ENCODE results near the gene MRPL16. TPM values are rescaled to one million over a fixed set of nuclear protein-coding genes. Genes with fewer than 3 reads are reported as not detected.
"Not testable (repeated sequence)": the region's sequence is repeated elsewhere in the genome, so short reads cannot be mapped to it uniquely, and the experiment has no call there.

The MRPL16 gene
- 70.1 and 81.6 TPM in 2 replicates for total RNA-seq (2014; rRNA removed; shearing (Covaris generic); ENCODE audit: low replicate concordance)

DNA sequence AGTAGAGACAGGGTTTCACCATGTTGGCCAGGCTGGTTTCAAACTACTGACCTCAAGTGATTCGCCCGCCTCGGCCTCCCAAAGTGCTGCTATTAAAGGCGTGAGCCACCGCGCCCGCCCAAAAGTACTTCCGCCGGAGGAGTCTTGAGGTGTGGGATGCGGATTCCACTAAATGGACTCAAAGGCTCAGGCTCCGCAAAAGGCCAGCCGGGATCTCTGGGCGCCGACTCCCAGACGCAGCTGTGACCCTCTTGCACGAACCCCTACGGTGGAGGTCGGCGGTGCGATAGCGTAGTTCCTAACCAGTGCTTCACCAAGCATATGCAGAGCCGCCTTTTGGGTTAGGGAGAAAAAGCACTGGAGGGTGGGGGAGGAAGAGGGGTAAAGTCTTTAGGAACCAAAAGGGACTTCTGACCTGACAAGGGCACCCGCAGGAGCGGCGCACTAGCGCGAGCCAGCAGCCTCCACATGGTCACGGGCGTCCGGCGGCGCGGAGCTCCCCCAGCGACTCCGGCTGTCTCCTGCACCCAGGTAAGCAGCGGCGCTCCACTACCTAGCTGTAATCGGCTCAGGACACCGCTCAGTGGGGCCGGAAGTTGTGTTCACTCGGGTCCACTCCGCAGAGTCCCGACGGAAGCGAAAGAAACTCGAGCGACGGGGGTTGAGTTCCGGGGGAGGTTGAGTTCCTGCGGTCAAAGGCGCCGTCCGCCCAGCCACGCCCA is at the start of gene MRPL16:
TSS of gene MRPL16 (minus strand) at position 590 of the 722 bp plus-strand sequence. CDS start at position 470, 120 bp downstream.
- Histone ChIP-seq H3K9ac (ENCODE audit: low read length) (peak within 1 kb of the TSS; percentile 94), H3K4me3 (ENCODE audit: low read length) (peak within 1 kb of the TSS; percentile 98), H3K4me2 (ENCODE audit: low read depth, low read length, poor library complexity, severe bottlenecking) (peak within 1 kb of the TSS; percentile 87), H3K4me1 (ENCODE audit: low read length) (peaks cover 18% of the 10 kb centered on the region), H2AFZ (ENCODE audit: low read length) (peak within 1 kb of the TSS; percentile 99), H3K9me2 (replicated peaks; ENCODE audit: insufficient read depth, low read length) (no peaks in the 10 kb centered on the region), H4K20me1 (ENCODE audit: insufficient read depth, low read depth, low read length) (no peaks in the 10 kb centered on the region), H3K36me3 (ENCODE audit: insufficient read depth, low read length) (peaks cover 34% of the 10 kb centered on the region), H3K27me3 (ENCODE audit: low read length) (no peaks in the 10 kb centered on the region), H3K79me2 (ENCODE audit: low read length) (peaks cover 16% of the 10 kb centered on the region), H3K9me3 (ENCODE audit: low read length) (no peaks in the 10 kb centered on the region), H3K27ac (ENCODE audit: low read length) (peak within 1 kb of the TSS; percentile 44; the same call in 1 of the 2 replicates)
- peak; percentile 97 for DNase-seq

DNA sequence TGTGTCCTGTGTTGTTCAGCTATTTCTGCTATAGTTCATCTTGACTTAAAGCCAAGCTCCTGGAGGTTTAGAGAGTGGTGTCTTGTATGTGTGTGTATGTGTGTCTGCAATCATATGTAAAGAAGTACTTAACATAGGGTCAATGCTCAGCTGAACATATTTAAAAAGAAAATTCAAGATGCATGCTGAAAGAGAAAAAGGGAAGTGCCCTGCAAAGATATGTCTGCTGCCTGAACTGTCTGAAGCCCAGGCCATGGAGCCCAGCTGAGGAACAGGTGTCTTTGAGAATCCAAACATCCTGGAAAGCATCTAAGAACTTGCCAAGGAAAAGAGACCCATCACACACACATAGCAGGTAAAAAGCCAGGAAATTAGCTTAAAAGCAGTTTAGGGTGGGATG is 49.1 kb upstream of the MRPL16 start:
- Histone ChIP-seq H3K27me3 (ENCODE audit: low read length) (no peaks in the 10 kb centered on the region), H3K36me3 (ENCODE audit: insufficient read depth, low read length) (no peaks in the 10 kb centered on the region), H3K79me2 (ENCODE audit: low read length) (no peaks in the 10 kb centered on the region), H3K9me3 (ENCODE audit: low read length) (no peaks in the 10 kb centered on the region), H3K4me1 (ENCODE audit: low read length) (no peaks in the 10 kb centered on the region), H3K9me2 (replicated peaks; ENCODE audit: insufficient read depth, low read length) (no peaks in the 10 kb centered on the region), H3K4me3 (ENCODE audit: low read length) (no peak overlapping the region), H3K4me2 (ENCODE audit: low read depth, low read length, poor library complexity, severe bottlenecking) (no peak overlapping the region), H3K9ac (ENCODE audit: low read length) (no peak overlapping the region), H3K27ac (ENCODE audit: low read length) (no peak overlapping the region), H4K20me1 (ENCODE audit: insufficient read depth, low read depth, low read length) (no peaks in the 10 kb centered on the region), H2AFZ (ENCODE audit: low read length) (no peak overlapping the region)
- DNase-seq: no peak

DNA sequence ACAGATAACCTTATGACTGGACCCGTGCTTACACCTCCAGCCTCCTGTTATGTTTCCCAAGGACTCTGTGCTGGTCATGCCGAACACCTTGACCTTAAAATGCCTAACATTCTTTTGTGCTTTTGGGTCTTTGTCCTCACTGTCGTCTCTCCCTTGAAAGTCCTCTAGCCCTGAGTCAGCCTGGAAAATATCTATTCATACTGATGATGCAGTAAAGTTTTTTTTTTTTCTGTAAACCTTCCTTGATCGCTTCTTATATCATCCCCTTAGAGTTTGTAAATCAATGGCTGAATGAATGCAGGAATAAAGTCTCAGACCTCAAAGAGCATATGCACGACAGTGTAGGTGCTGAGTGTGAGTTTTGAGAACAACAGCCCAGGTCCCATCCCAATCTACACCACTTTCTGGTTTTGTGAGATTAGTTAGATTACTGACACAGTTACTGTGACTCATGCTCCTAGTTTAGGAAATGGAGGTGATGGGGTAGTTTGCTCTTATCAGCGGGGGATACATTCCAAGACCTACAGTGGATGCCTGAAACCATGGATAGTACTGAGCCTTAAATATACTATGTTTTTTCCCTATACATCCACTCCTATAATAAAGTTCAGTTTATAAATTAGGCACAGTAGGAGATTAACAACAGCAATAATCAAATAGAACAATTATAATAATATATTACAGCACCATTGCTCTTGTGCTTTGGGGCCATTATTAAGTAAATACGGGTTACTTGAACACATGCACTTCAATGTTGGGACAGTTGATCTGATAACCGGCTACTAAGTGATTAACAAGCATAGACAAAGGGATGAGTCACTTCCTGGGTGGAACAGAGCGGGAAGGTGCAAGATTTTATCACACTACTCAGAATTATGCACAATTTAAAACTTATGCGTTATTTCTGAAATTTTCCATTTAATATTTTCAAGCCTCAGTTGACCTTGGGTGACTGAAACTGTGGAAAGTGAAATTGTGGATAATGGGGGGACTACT is 47.2 kb upstream of the MRPL16 start:
- no peaks in the 10 kb centered on the region for H3K9me3 ChIP-seq (ENCODE audit: low read length)
- H3K9me2 ChIP-seq (replicated peaks; ENCODE audit: insufficient read depth, low read length): no peaks in the 10 kb centered on the region
- H3K79me2 ChIP-seq (ENCODE audit: low read length): no peaks in the 10 kb centered on the region
- H3K36me3 ChIP-seq (ENCODE audit: insufficient read depth, low read length): no peaks in the 10 kb centered on the region
- no peak overlapping the region for H3K9ac ChIP-seq (ENCODE audit: low read length)
- H3K27ac ChIP-seq (ENCODE audit: low read length): no peak overlapping the region
- no peak overlapping the region for H3K4me3 ChIP-seq (ENCODE audit: low read length)
- DNase-seq: no peak
- H3K4me2 ChIP-seq (ENCODE audit: low read depth, low read length, poor library complexity, severe bottlenecking): no peak overlapping the region
- no peaks in the 10 kb centered on the region for H4K20me1 ChIP-seq (ENCODE audit: insufficient read depth, low read depth, low read length)
- no peaks in the 10 kb centered on the region for H3K27me3 ChIP-seq (ENCODE audit: low read length)
- no peaks in the 10 kb centered on the region for H3K4me1 ChIP-seq (ENCODE audit: low read length)
- H2AFZ ChIP-seq (ENCODE audit: low read length): no peak overlapping the region

DNA sequence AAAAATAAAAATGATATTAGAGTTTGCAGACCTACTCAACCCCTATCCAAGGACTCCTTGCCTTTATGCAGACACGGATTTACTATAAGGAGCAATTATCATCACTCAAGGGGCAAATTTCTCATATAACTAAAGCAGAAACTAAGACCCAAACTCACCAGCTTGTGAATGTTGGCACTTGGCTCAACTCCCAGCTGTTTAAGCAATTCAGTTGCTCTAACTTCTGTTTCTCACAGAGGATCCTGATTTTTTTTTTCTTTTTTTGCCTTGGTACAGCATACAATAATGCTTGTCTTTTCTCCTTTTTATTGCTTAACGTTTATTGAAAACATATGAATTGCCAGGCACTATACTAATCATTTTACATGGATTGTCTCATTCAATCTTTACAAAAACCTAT is 44.3 kb upstream of the MRPL16 start:
- Histone ChIP-seq H3K4me1 (ENCODE audit: low read length) (no peaks in the 10 kb centered on the region), H3K4me2 (ENCODE audit: low read depth, low read length, poor library complexity, severe bottlenecking) (no peak overlapping the region), H3K9me3 (ENCODE audit: low read length) (no peaks in the 10 kb centered on the region), H3K9ac (ENCODE audit: low read length) (no peak overlapping the region), H3K27ac (ENCODE audit: low read length) (no peak overlapping the region), H3K4me3 (ENCODE audit: low read length) (no peak overlapping the region), H3K36me3 (ENCODE audit: insufficient read depth, low read length) (no peaks in the 10 kb centered on the region), H3K79me2 (ENCODE audit: low read length) (no peaks in the 10 kb centered on the region), H4K20me1 (ENCODE audit: insufficient read depth, low read depth, low read length) (no peaks in the 10 kb centered on the region), H2AFZ (ENCODE audit: low read length) (no peak overlapping the region), H3K9me2 (replicated peaks; ENCODE audit: insufficient read depth, low read length) (no peaks in the 10 kb centered on the region), H3K27me3 (ENCODE audit: low read length) (no peaks in the 10 kb centered on the region)
- DNase-seq: no peak

DNA sequence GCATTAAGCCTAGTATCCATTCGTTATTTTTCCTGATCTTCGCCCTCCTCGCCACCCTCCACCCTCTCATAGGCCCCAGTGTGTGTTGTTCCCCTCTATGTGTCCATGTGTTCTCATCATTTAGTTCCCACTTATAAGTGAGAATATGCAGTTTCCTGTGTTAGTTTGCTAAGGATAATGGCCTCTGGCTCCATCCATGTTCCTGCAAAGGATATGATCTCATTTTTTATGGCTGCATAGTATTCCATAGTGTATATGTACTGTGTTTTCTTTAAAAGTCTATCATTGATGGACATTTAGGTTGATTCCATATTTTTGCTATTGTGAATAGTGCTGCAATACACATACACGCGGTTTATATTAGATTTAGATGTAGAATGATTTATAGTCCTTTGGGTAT is 40.8 kb upstream of the MRPL16 start:
- not testable (repeated sequence) for H3K4me3 ChIP-seq (ENCODE audit: low read length); H3K27ac ChIP-seq (ENCODE audit: low read length); H3K9me3 ChIP-seq (ENCODE audit: low read length); H3K9me2 ChIP-seq (replicated peaks; ENCODE audit: insufficient read depth, low read length); H3K4me2 ChIP-seq (ENCODE audit: low read depth, low read length, poor library complexity, severe bottlenecking); H2AFZ ChIP-seq (ENCODE audit: low read length); H3K9ac ChIP-seq (ENCODE audit: low read length); H3K4me1 ChIP-seq (ENCODE audit: low read length); DNase-seq; H3K79me2 ChIP-seq (ENCODE audit: low read length); H3K27me3 ChIP-seq (ENCODE audit: low read length); H4K20me1 ChIP-seq (ENCODE audit: insufficient read depth, low read depth, low read length); H3K36me3 ChIP-seq (ENCODE audit: insufficient read depth, low read length)

DNA sequence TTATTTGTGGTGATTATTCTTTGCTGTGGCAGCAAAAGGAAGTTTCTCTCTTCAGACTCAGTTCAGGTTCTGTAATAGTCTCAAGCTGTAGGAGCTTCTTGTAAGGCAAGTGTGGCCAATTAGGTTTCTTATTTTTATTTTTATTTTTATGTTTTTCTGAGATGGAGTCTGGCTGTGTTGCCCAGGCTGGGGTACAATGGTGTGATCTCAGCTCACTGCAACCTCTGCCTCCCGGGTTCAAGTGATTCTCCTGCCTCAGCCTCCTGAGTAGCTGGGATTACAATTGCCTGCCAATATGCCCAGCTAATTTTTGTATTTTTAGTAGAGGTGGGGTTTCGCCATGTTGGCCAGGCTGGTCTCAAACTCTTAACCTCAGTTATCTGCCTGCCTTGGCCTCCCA is 39.0 kb upstream of the MRPL16 start:
- not testable (repeated sequence) for H3K4me3 ChIP-seq (ENCODE audit: low read length); H3K4me2 ChIP-seq (ENCODE audit: low read depth, low read length, poor library complexity, severe bottlenecking); H2AFZ ChIP-seq (ENCODE audit: low read length); H3K79me2 ChIP-seq (ENCODE audit: low read length); H3K9ac ChIP-seq (ENCODE audit: low read length); H3K4me1 ChIP-seq (ENCODE audit: low read length); H3K36me3 ChIP-seq (ENCODE audit: insufficient read depth, low read length); H3K9me2 ChIP-seq (replicated peaks; ENCODE audit: insufficient read depth, low read length); H3K27me3 ChIP-seq (ENCODE audit: low read length); H3K27ac ChIP-seq (ENCODE audit: low read length); H3K9me3 ChIP-seq (ENCODE audit: low read length); H4K20me1 ChIP-seq (ENCODE audit: insufficient read depth, low read depth, low read length); DNase-seq

DNA sequence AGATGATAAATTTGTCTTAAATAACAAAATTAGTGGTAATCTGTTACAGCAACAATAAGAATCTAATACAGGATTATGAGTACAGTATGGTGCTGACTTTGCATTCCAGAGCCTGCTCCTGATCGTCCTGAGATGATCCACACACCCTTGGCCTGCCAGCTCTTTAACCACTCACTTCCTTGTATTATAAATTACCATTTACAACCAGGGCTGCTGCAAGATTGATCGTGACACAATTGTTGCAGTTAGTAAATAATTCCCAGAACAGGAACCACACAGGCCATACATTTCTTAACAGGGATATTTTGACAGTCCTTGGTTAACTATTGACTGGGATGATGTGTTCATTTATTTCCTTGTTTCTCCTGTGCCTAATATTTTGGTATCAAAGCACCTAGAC is 38.6 kb upstream of the MRPL16 start:
- Histone ChIP-seq H3K9ac (ENCODE audit: low read length) (no peak overlapping the region), H3K4me3 (ENCODE audit: low read length) (no peak overlapping the region), H3K9me3 (ENCODE audit: low read length) (no peaks in the 10 kb centered on the region), H3K79me2 (ENCODE audit: low read length) (no peaks in the 10 kb centered on the region), H3K9me2 (replicated peaks; ENCODE audit: insufficient read depth, low read length) (no peaks in the 10 kb centered on the region), H3K27ac (ENCODE audit: low read length) (no peak overlapping the region), H4K20me1 (ENCODE audit: insufficient read depth, low read depth, low read length) (no peaks in the 10 kb centered on the region), H3K36me3 (ENCODE audit: insufficient read depth, low read length) (no peaks in the 10 kb centered on the region), H3K27me3 (ENCODE audit: low read length) (no peaks in the 10 kb centered on the region), H2AFZ (ENCODE audit: low read length) (no peak overlapping the region), H3K4me1 (ENCODE audit: low read length) (no peaks in the 10 kb centered on the region), H3K4me2 (ENCODE audit: low read depth, low read length, poor library complexity, severe bottlenecking) (no peak overlapping the region)
- no peak for DNase-seq

DNA sequence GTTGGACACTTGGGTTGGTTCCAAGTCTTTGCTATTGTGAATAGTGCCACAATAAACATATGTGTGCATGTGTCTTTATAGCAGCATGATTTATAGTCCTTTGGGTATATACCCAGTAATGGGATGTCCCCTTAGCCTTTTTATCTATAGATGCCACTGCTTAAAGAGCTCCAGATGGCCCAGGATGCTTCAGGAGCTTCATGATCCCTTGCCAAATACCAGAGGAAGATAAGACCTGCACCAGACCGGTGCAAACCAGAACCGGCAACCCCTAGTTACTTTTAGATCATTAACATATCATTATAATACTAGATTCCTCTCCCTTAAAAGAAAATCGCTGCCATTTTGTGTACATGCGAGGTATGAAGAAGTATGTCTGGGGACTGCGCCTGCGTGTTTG is 37.9 kb upstream of the MRPL16 start:
- not testable (repeated sequence) for H3K27me3 ChIP-seq (ENCODE audit: low read length); H3K36me3 ChIP-seq (ENCODE audit: insufficient read depth, low read length); H3K9ac ChIP-seq (ENCODE audit: low read length); H3K4me2 ChIP-seq (ENCODE audit: low read depth, low read length, poor library complexity, severe bottlenecking); H3K4me1 ChIP-seq (ENCODE audit: low read length); DNase-seq; H3K79me2 ChIP-seq (ENCODE audit: low read length); H3K9me3 ChIP-seq (ENCODE audit: low read length); H2AFZ ChIP-seq (ENCODE audit: low read length); H4K20me1 ChIP-seq (ENCODE audit: insufficient read depth, low read depth, low read length); H3K4me3 ChIP-seq (ENCODE audit: low read length); H3K27ac ChIP-seq (ENCODE audit: low read length); H3K9me2 ChIP-seq (replicated peaks; ENCODE audit: insufficient read depth, low read length)
